HG03108 (cell line): ENCODE measurements around the gene RAB3IP.
"Not testable (repeated sequence)": the region's sequence is repeated elsewhere in the genome, so short reads cannot be mapped to it uniquely, and the experiment has no call there.

ENCODE experiments used
- ATAC-seq: cut with Tn5 transposase; IDR thresholded peaks from one replicate; pipeline ENCODE4 v1.9.1; 2021; ENCODE audit warnings: moderate library complexity; ENCODE audit not compliant: unreplicated experiment

RAB3IP gene

DNA sequence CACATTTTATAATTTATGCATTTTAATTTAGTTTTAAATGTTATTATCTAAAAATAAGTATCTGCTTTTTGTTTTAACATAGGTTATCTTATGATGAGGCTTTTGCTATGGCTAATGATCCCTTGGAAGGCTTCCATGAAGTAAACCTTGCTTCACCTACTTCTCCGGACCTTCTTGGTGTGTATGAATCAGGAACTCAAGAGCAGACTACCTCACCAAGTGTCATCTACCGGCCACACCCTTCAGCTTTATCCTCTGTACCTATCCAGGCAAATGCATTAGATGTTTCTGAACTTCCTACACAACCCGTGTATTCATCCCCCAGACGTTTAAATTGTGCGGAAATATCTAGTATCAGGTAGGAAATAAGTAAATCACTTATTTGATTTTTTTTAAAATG, 16.6 kb downstream of the RAB3IP start:
- no peak for ATAC-seq

GRCh38 chr12:69756088-69756755, 17.6 kb downstream of the RAB3IP start:
- ATAC-seq, result no peak

DNA sequence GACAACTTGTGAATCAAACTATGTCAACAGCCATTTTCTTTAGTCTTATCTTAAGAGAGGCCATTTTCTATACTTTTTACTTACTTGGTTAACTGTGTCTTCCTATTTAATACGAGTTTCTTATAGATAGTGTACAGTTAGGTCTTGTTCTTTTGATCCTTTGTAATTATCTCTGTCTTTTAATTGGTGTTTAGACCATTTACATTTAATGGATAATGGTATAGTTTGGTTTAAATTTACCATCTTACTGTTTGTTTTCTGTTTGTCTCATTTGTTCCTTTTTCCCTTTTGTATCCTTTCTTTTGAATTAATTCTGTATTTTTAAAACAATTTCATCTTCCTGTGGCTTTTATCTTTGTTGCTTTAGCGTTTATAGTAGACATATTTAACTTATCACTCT, 19.4 kb downstream of the RAB3IP start:
- ATAC-seq, result no peak

- ATAC-seq, result not testable (repeated sequence)
Observed at GRCh38 chr12:69759581-69759980, 20.9 kb downstream of the RAB3IP start.

GRCh38 chr12:69765515-69765914, 26.9 kb downstream of the RAB3IP start:
- ATAC-seq, result no peak

- no peak for ATAC-seq
Observed at GRCh38 chr12:69766260-69766659, 27.6 kb downstream of the RAB3IP start.

DNA sequence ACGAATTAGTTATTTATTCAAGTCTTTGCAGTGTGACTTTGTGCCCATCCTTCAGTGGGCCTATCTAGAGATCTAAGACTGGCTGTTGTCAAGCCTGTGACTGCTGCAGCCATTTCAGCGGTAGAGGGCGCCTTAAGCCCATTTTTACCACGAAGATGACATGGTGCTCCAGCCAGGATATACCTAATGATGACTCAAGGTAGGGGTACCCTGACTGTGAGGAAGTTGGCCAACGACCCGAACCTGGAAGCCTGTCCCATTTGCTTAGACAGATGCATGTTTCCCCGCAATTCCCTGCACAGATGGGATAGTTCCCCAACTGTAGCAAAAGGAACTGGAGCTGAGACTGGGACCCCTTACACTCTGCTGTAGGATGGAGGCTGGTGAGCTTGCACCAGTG, 41.3 kb downstream of the RAB3IP start:
- ATAC-seq, result no peak

DNA sequence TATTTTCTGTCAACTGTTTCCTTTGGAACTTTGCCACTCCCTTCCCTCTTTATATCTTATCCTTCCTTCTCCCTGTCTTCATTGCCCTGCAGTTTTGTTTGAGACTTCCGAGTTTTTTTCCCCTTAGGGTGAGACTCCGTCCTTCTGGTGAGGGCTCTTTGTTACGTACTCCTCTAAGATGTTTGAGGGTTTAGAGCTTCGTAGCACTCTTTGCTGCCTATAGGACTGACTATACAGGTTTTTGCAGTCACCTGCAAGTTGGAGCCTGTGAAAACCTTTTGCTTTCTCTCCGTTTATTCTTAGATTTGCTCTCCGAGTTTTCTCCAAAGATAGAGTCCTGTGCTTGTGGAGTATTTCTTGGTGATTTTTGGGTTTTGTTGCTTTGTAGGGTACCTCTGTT, 44.7 kb downstream of the RAB3IP start:
- ATAC-seq, result no peak

GRCh38 chr12:69789351-69789750, 50.7 kb downstream of the RAB3IP start:
- ATAC-seq, result no peak

GRCh38 chr12:69792533-69792932, 53.9 kb downstream of the RAB3IP start:
- no peak for ATAC-seq

DNA sequence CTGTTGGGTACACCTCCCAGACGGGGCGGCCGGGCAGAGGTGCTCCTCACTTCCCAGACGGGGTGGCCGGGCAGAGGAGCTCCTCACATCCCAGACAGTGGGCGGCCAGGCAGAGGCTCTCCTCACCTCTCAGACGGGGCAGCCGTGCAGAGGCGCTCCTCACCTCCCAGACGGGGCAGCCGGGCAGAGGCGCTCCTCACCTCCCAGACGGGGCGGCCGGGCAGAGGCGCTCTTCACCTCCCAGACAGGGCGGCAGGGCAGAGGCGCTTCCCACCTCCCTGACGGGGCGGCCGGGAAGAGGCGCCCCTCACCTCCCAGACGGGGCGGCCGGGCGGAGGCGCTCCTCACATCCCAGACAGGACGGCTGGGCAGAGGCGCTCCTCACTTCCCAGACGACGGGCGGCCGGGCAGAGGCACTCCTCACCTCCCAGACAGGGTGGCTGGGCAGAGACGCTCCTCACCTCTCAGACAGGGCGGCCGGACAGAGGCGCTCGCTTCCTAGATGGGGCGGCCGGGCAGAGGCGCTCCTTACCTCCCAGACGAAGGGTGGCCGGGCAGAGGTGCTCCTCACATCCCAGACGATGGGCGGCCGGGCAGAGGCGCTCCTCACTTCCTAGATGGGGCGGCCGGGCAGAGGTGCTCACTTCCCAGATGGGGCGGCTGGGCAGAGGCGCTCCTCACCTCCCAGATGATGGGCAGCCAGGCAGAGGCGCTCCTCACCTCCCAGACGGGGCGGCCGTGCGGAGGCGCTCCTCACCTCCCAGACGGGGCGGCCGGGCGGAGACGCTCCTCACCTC, 68.6 kb downstream of the RAB3IP start:
- not testable (repeated sequence) for ATAC-seq

DNA sequence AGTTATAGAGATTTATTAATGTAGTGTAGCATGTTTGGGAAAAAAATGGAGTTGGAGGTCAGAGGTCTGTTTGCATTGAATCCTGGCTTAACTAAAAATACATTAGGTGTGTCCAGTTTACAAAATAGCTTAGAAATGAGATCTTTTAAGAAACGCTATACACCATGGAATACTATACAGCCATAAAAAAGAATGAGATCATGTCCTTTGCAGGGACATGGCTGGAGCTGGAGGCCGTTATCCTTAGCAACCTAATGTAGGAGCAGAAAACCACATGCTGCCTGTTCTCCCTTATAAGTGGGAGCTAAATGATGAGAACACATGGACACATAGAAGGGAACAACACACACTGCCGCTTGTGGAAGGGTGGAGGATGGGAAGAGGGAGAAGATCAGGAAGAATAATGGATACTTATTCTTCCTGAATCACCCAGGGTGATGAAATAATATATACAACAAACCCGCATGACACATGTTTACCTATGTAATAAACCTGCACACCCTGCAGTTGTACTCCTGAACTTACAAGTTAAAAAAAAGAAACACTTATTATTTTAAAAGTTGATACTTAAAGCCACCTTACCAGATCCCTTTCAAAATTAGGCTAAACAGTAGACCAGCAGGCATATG, 72.3 kb downstream of the RAB3IP start:
- no peak for ATAC-seq

DNA sequence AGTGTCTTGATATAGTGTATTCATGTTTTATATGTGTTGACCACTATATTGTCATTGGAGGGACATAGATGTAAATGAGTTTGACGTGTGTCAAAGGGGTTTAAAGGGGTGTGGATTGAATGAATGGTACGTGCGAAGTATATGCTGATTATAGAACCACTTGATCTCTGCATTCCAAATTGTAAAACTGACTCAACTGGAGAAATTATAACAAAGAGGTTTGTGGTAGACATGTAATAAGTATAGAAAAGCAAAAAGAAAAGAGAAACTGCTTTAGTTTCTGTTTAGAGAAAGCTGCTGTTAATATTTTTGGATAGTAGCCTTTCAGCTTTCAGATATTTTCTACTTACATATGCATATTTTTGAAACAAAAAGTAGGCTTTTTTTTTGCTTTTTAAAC, 77.4 kb downstream of the RAB3IP start:
- no peak for ATAC-seq

- no peak for ATAC-seq
Observed at GRCh38 chr12:69821032-69821455, 82.4 kb downstream of the RAB3IP start.

- no peak for ATAC-seq
Observed at GRCh38 chr12:69821456-69822159, 82.9 kb downstream of the RAB3IP start.

DNA sequence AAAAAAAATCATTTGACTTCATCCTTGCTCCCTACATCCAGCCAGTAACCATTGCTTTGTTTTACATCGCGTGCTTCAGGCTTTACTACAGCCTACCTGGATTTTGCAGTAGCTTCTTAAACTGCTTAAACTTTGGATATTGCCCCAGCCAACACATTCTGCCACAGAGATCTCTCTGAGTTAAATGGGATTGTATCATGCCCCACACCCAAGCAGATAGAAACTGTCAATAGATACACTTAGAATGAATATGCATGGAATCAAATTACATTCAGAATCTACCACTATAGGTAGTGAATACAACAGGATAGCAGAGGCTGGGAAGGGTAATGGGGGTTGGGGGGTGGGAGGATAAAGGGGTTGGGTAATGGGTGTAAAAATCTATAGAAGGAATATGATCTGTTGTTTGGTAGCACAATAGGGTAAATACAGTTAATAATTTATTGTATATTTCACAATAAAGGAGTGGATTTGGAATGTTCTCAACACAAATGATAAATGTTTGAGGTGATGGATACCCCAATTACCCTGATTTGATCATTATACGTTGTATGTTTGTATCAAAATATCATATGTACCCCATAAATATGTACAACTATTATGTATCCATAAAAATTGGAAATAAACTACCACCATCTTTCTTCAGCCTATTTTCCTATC, 83.7 kb downstream of the RAB3IP start:
- ATAC-seq, result no peak

GRCh38 chr12:69824028-69824427, 85.4 kb downstream of the RAB3IP start:
- no peak for ATAC-seq

- no peak for ATAC-seq
Observed at GRCh38 chr12:69824966-69825560, 86.4 kb downstream of the RAB3IP start, which contains the start of gene MYRFL. MYRFL (plus strand) TSS chr12:69825227; CDS start chr12:69825518, 291 bp downstream.

GRCh38 chr12:69828897-69829296, 90.2 kb downstream of the RAB3IP start:
- no peak for ATAC-seq

DNA sequence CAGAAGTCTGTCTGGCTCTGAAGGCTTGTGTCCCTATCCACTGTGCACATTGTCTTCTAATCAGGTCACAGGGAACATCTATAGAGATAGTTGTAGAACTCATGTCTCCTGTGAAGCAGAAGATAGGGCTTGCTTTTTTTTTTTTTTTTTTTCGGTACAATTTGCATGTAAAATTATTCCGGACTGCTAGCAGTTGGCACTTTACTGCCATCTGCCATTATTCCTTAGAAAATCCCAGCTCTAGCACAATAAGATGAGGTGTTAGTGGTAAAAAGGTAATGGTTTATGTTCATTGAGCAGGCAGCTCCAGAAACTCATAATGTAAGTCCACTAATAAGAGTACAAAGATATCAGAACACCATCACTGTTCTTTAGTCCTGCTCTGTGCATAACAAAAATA, 95.0 kb downstream of the RAB3IP start:
- no peak for ATAC-seq
